GM21825 (cell line): Measurements from ENCODE around the gene DCTN2.

Experiments
- ATAC-seq: cut with Tn5 transposase; IDR thresholded peaks from one replicate; pipeline ENCODE4 v1.9.1; 2021; ENCODE audit warnings: mild to moderate bottlenecking, moderate library complexity; ENCODE audit not compliant: unreplicated experiment

The DCTN2 gene

GRCh38 chr12:57550641-57551549, 3.9 kb upstream of the DCTN2 start:
- ATAC-seq = no peak

- ATAC-seq = no peak
These were observed 3.1 kb upstream of the DCTN2 start, which contains the start of gene KIF5A for GRCh38 chr12:57549909-57550640. Gene KIF5A (plus strand): TSS chr12:57550044. CDS start chr12:57550272, 228 bp downstream.

- ATAC-seq = no peak
These were observed 2.4 kb upstream of the DCTN2 start for GRCh38 chr12:57549203-57549908.

GRCh38 chr12:57548488-57548887, 1.5 kb upstream of the DCTN2 start:
- ATAC-seq = no peak

- no peak for ATAC-seq
These were observed 972 bp upstream of the DCTN2 start for GRCh38 chr12:57548013-57548315.

- no peak for ATAC-seq
These were observed 458 bp upstream of the DCTN2 start for GRCh38 chr12:57547288-57548012.

GRCh38 chr12:57545809-57546437, 1.1 kb downstream of the DCTN2 start:
- ATAC-seq = no peak

GRCh38 chr12:57543581-57543980, 3.4 kb downstream of the DCTN2 start:
- ATAC-seq = no peak

GRCh38 chr12:57541717-57542116, 5.3 kb downstream of the DCTN2 start:
- ATAC-seq = no peak

- ATAC-seq = no peak
These were observed 6.0 kb downstream of the DCTN2 start for GRCh38 chr12:57541001-57541400.

GRCh38 chr12:57539134-57539768, 7.7 kb downstream of the DCTN2 start:
- no peak for ATAC-seq

- ATAC-seq = no peak
These were observed 10.4 kb downstream of the DCTN2 start for GRCh38 chr12:57536597-57536942.

GRCh38 chr12:57535764-57536596, 11.0 kb downstream of the DCTN2 start:
- no peak for ATAC-seq

GRCh38 chr12:57534991-57535543, 11.9 kb downstream of the DCTN2 start:
- ATAC-seq = no peak

- ATAC-seq = no peak
These were observed 12.7 kb downstream of the DCTN2 start for GRCh38 chr12:57534250-57534649.

GRCh38 chr12:57533108-57533507, 13.9 kb downstream of the DCTN2 start:
- no peak for ATAC-seq

- ATAC-seq = no peak
These were observed 15.2 kb downstream of the DCTN2 start for GRCh38 chr12:57531836-57532235.

GRCh38 chr12:57530396-57531142, 16.4 kb downstream of the DCTN2 start:
- ATAC-seq = no peak
